Thymus (tissue), 11 donors: ENCODE data around the gene ODF2L. TPM values are rescaled to one million over a fixed set of nuclear protein-coding genes. Genes with fewer than 3 reads are reported as not detected.

Experiments used
- DNase-seq, 9 donors: peaks; one replicate each; pipeline ENCODE4 v3.0.0-alpha.2; 2013; ENCODE audit warnings: low spot score in 9 of 9, low read depth in 6 of 9, missing footprints in 1 of 9
- H3K27ac ChIP-seq, 2 donors: one replicate each; pipeline ENCODE4 v1.5.1; 2013; ENCODE audit warnings: control low read depth in 1 of 2, low read depth in 1 of 2, low read length in 1 of 2, mild to moderate bottlenecking in 1 of 2, moderate library complexity in 1 of 2
- H3K27me3 ChIP-seq, 2 donors: one replicate each; pipeline ENCODE4 v1.5.1; 2013; ENCODE audit warnings: low read length in 1 of 2; ENCODE audit not compliant: control insufficient read depth in 2 of 2, insufficient read depth in 1 of 2
- H3K36me3 ChIP-seq, 2 donors: one replicate each; pipeline ENCODE4 v1.5.1; 2013; ENCODE audit warnings: low read length in 1 of 2, mild to moderate bottlenecking in 1 of 2, moderate library complexity in 1 of 2; ENCODE audit not compliant: control insufficient read depth in 2 of 2, insufficient read depth in 2 of 2
- H3K4me1 ChIP-seq, 2 donors: one replicate each; pipeline ENCODE4 v1.5.1; 2013; ENCODE audit warnings: low read length in 2 of 2; ENCODE audit not compliant: control insufficient read depth in 2 of 2, insufficient read depth in 2 of 2
- H3K4me3 ChIP-seq, 2 donors: one replicate each; pipeline ENCODE4 v1.5.1; 2013; ENCODE audit warnings: low read length in 2 of 2, control low read depth in 1 of 2, mild to moderate bottlenecking in 1 of 2
- H3K9me3 ChIP-seq, 2 donors: one replicate each; pipeline ENCODE4 v1.5.1; 2013; ENCODE audit warnings: low read length in 1 of 2, mild to moderate bottlenecking in 1 of 2; ENCODE audit not compliant: control insufficient read depth in 2 of 2, insufficient read depth in 1 of 2
- WGBS: extraction: QIAGEN DNeasy Blood & Tissue Kit; methylation state at CpG from one replicate; pipeline ENCODE4 v1.1.7; 2013; 5-methylcytosine and 5-hydroxymethylcytosine counted together
- polyA plus RNA-seq: library from polyadenylated mRNA; stranded (reverse); fragments of 200-250 nt; gene quantifications from one replicate; pipeline ENCODE4 v1.2.3, GENCODE V29; 2013
- total RNA-seq: library from RNA; stranded (reverse); fragments of 120-200 nt; gene quantifications from one replicate; pipeline ENCODE4 v1.2.4, GENCODE V29; 2013
- donor health status: healthy.

Gene ODF2L
- total and polyA plus RNA-seq, 2 donors = 38.8 to 131 TPM

DNA sequence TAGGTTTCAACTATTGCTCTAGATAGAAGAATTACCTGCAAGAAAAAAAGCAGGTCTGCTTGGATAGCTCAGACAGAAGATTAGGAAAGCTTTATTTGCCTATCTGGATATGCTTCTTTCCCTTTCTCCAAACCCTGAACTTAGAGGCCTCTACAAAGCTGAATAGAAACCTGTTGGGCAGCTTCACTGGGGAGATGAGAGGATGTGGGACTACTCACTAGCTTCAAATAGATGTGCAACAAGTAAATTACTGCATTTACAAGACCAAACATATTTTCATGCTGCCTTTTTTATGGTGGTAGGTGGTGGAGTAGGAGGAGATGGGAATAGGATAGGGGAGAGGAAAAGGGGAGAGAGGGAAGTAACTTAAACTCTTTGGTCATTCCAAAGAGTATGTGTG lies 34.3 kb upstream of the ODF2L start:
- no peak for DNase-seq
- peaks cover 3 to 10% of the 10 kb centered on the region in 2 donors for H3K4me1 ChIP-seq
- no peaks in the 10 kb centered on the region for H3K36me3 ChIP-seq
- no peaks in the 10 kb centered on the region for H3K9me3 ChIP-seq
- H3K27me3 ChIP-seq = no peaks in the 10 kb centered on the region
- no peak overlapping the region for H3K27ac ChIP-seq
- H3K4me3 ChIP-seq = no peak overlapping the region

DNA sequence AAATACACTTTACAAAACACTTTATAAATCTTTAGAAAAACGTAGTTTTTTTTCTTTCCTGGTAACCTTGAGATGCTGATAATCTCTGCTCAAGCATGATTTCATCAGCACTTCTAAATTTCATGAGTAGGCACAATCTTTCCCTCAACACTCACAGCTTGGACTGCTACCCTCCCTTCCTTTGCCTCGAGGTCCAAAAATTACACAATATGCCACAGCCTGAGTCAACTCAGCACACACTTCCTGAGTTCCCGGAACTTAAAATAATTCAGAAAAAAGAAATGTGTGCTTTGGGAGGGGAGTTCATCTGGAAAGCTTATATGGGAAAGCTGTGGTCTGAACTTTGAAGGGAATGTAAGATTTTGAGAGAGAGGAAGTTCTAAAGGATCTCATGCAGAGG lies 33.7 kb upstream of the ODF2L start:
- no peak overlapping the region for H3K27ac ChIP-seq
- H3K27me3 ChIP-seq = no peaks in the 10 kb centered on the region
- H3K4me3 ChIP-seq = no peak overlapping the region
- WGBS = 13% methylated on average over 3 of the region's 3 CpGs
- H3K9me3 ChIP-seq = no peaks in the 10 kb centered on the region
- H3K36me3 ChIP-seq = no peaks in the 10 kb centered on the region
- H3K4me1 ChIP-seq = peaks cover 3 to 10% of the 10 kb centered on the region in 2 donors
- DNase-seq = no peak

GRCh38 chr1:86429122-86429725 lies 33.1 kb upstream of the ODF2L start:
- Histone ChIP-seq H3K27me3 (no peaks in the 10 kb centered on the region), H3K4me1 (peaks cover 3 to 10% of the 10 kb centered on the region in 2 donors), H3K36me3 (no peaks in the 10 kb centered on the region), H3K4me3 (no peak overlapping the region), H3K27ac (peak overlapping the region in 1 of 2 donors; percentile 8), H3K9me3 (no peaks in the 10 kb centered on the region)
- WGBS = 56% methylated on average over 7 of the region's 7 CpGs
- DNase-seq = no peak

- DNase-seq = no peak
- H3K4me1 ChIP-seq = peaks cover 0 to 3% of the 10 kb centered on the region in 2 donors
- H3K27ac ChIP-seq = no peak within 1 kb of the TSS
- H3K36me3 ChIP-seq = no peaks in the 10 kb centered on the region
- no peak within 1 kb of the TSS for H3K4me3 ChIP-seq
- no peaks in the 10 kb centered on the region for H3K27me3 ChIP-seq
- H3K9me3 ChIP-seq = no peaks in the 10 kb centered on the region
Observed at GRCh38 chr1:86423873-86424272, 27.8 kb upstream of the ODF2L start, which contains the start of gene CLCA2. Gene CLCA2, plus strand, starts transcription at chr1:86424171. Its CDS starts 77 bp downstream, at chr1:86424248.

GRCh38 chr1:86423473-86423872 lies 27.4 kb upstream of the ODF2L start:
- H3K27ac ChIP-seq = no peak overlapping the region
- peaks cover 0 to 3% of the 10 kb centered on the region in 2 donors for H3K4me1 ChIP-seq

GRCh38 chr1:86421601-86422280 lies 25.6 kb upstream of the ODF2L start:
- H3K4me3 ChIP-seq = no peak overlapping the region
- no peaks in the 10 kb centered on the region for H3K9me3 ChIP-seq
- DNase-seq = no peak
- no peaks in the 10 kb centered on the region for H3K36me3 ChIP-seq
- peaks cover 0 to 3% of the 10 kb centered on the region in 2 donors for H3K4me1 ChIP-seq
- no peak overlapping the region for H3K27ac ChIP-seq
- WGBS = 98% methylated on average over 7 of the region's 7 CpGs
- H3K27me3 ChIP-seq = no peaks in the 10 kb centered on the region

More at GRCh38 chr1:86423473-86423872, 27.4 kb upstream of the ODF2L start:
- Histone ChIP-seq H3K36me3 (no peaks in the 10 kb centered on the region), H3K9me3 (no peaks in the 10 kb centered on the region), H3K4me3 (no peak overlapping the region), H3K27me3 (no peaks in the 10 kb centered on the region)
- DNase-seq = no peak

DNA sequence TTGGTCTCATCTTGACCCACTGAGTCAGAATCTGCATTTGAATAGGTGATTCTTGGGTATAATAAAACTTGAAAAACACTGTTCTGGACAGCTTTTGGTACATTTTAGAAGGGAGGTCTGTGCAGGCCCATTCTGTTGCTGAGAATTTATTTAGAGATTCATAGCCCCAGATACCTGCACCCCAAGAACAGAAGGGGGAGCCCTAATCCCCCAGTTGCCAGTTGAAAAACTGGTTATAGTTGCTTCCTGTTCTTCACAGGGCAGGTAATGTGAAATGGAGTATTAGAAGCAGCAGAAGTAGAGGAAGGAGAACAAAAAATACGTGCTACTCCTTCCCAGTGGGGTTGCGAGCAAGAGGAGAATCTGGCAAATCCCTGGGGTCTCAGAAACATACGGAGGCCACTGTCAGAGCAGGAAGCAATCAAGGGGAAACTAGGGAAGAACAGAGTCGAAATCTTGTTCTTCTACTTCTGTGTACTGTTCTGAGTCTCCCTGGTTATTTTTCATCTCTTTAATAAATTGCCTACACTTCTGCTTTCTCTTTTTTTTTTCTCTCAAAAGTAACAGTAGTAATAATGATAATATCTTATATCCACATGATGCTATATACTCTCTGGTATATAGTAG lies 23.3 kb upstream of the ODF2L start:
- H3K27ac ChIP-seq = no peak overlapping the region
- no peaks in the 10 kb centered on the region for H3K9me3 ChIP-seq
- no peaks in the 10 kb centered on the region for H3K27me3 ChIP-seq
- H3K4me3 ChIP-seq = no peak overlapping the region
- H3K4me1 ChIP-seq = peaks cover 0 to 3% of the 10 kb centered on the region in 2 donors
- 15% methylated on average over 4 of the region's 4 CpGs for WGBS
- peak; percentile 34 to 87 (median 65) for DNase-seq
- no peaks in the 10 kb centered on the region for H3K36me3 ChIP-seq

DNA sequence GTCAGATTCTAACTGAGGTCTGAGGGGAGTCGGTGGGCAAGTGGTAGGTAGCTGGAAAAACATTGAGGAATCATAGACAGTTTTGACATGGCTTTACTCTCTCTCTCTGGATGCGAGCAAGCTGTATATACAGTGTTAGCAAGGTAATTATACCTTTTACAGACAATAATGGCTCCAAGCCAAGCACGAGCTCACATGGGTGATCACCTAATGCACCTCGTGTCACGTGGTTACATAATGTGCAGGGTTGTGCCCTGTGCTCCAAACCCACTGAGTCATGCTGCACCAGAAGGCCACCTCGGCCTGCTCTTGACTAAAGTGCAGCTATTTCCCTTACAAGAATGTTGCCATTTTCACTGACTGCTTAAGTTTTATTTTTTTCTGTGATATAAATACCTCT lies 20.2 kb upstream of the ODF2L start:
- Histone ChIP-seq H3K27ac (no peak overlapping the region), H3K4me1 (peaks cover 0 to 3% of the 10 kb centered on the region in 2 donors), H3K27me3 (no peaks in the 10 kb centered on the region), H3K9me3 (no peaks in the 10 kb centered on the region), H3K4me3 (no peak overlapping the region), H3K36me3 (no peaks in the 10 kb centered on the region)
- DNase-seq = no peak
- WGBS = 92% methylated on average over 6 of the region's 6 CpGs

DNA sequence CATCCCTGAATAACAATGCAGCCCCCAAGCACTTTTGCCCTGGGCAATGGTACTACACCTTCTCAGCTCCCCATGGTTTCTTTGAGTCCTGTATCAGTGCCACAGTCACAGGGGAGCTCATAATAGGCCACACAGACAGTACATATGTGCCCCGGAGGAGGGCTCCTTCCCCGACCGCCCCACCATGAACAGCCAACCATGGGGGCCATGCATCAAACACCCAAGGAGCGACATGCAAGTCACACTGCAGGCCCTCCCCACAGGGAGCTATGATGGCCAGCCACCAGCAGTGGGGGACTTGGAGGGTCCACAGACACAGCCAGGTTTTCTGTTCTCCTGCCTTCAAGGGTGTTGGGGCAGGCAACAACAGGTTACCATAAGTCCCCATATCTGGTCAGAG lies 14.8 kb upstream of the ODF2L start:
- H3K27me3 ChIP-seq = no peaks in the 10 kb centered on the region
- no peak overlapping the region for H3K27ac ChIP-seq
- no peaks in the 10 kb centered on the region for H3K36me3 ChIP-seq
- no peaks in the 10 kb centered on the region for H3K9me3 ChIP-seq
- DNase-seq = no peak
- H3K4me1 ChIP-seq = no peaks in the 10 kb centered on the region
- WGBS = 98% methylated on average over 4 of the region's 4 CpGs
- no peak overlapping the region for H3K4me3 ChIP-seq
